ENCODE measurements around the gene RASA4B.
"Not testable (repeated sequence)": the region's sequence is repeated elsewhere in the genome, so short reads cannot be mapped to it uniquely, and the experiment has no call there.

GRCh38 chr7:102479209-102479584 is 38.4 kb downstream of the RASA4B start:
- TF ChIP-seq CTCF (IDR thresholded peaks at IDR 0.05; ENCODE audit: low read depth, low read length); EZH2phosphoT487 (IDR thresholded peaks at IDR 0.05; ENCODE audit: low read depth): not testable (repeated sequence)
